ENCODE results near the gene IGFALS. TPM values are rescaled to one million over a fixed set of nuclear protein-coding genes. Genes with fewer than 3 reads are reported as not detected.

Gene IGFALS
- total and polyA plus RNA-seq, 2 experiments from 2014 or later: 0.16 TPM; not detected in 1

GRCh38 chr16:1788708-1789100 is 4.8 kb downstream of the IGFALS start (continued):
- TF ChIP-seq ZNF462 (CRISPR knock-in tag; IDR thresholded peaks at IDR 0.05): no peak
- TF ChIP-seq CREB1 (CRISPR knock-in tag; IDR thresholded peaks at IDR 0.05; ENCODE audit: low read depth): no peak

- no peaks in the 10 kb centered on the region for H3K4me1 Mint-ChIP-seq
- no peak for ATAC-seq
- H3K27me3 Mint-ChIP-seq (ENCODE audit: insufficient read depth, low read depth, poor library complexity): peaks cover 9% of the 10 kb centered on the region
- no peaks in the 10 kb centered on the region for H3K4me1 ChIP-seq (ENCODE audit: insufficient read depth)
- H3K36me3 Mint-ChIP-seq (ENCODE audit: low read depth): peaks cover 8% of the 10 kb centered on the region; the same call in 2 of the 3 replicates
- H3K9me2 ChIP-seq (ENCODE audit: insufficient read depth): no peaks in the 10 kb centered on the region
- H3K4me3 Mint-ChIP-seq: no peak overlapping the region
- H3K36me3 ChIP-seq (ENCODE audit: insufficient read depth): no peaks in the 10 kb centered on the region
- no peaks in the 10 kb centered on the region for H3F3A ChIP-seq (replicated peaks; ENCODE audit: low read depth)
- no peak overlapping the region for H2AFZ ChIP-seq
- no peak overlapping the region for H3K4me2 ChIP-seq
- H3K27ac Mint-ChIP-seq: no peak overlapping the region
- H3K27me3 ChIP-seq (ENCODE audit: insufficient read depth): no peaks in the 10 kb centered on the region
- no peak for DNase-seq (ENCODE audit: low spot score)
- H3K9me3 Mint-ChIP-seq: peaks cover 2% of the 10 kb centered on the region; the same call in 1 of the 3 replicates
- peaks cover 14% of the 10 kb centered on the region for H4K20me1 ChIP-seq (replicated peaks; ENCODE audit: insufficient read depth)
- H3K4me3 ChIP-seq: no peak overlapping the region
- peaks cover 34% of the 10 kb centered on the region for H3K79me2 ChIP-seq (replicated peaks; ENCODE audit: insufficient read depth)
- H3K27ac ChIP-seq (ENCODE audit: low read depth): no peak overlapping the region
- TF ChIP-seq EZH2phosphoT487 (IDR thresholded peaks at IDR 0.05; ENCODE audit: unreplicated experiment) (no peak), ZNF462 (CRISPR knock-in tag; IDR thresholded peaks at IDR 0.05) (no peak), POLR2AphosphoS5 (IDR thresholded peaks at IDR 0.05; ENCODE audit: low read depth) (no peak), REST (IDR thresholded peaks at IDR 0.05; ENCODE audit: unreplicated experiment) (no peak)
These were observed 5.3 kb downstream of the IGFALS start for GRCh38 chr16:1788095-1788707.

Data from GM23338 (cell line).